ENCODE data around the gene ARMH2. TPM values are rescaled to one million over a fixed set of nuclear protein-coding genes. Genes with fewer than 3 reads are reported as not detected.

The ARMH2 gene
- total RNA-seq, 4 donors from 2014 or later, result 0.84 TPM; not detected in 3

GRCh38 chr6:24749297-24749696, 49.4 kb downstream of the ARMH2 start:
- DNase-seq (ENCODE audit: low spot score) (no peak), ATAC-seq (ENCODE audit: low FRiP score) (no peak)
- TF ChIP-seq CTCF (IDR thresholded peaks at IDR 0.05), result no peak

Other genes starting within 250 kb of the ARMH2 start
- gene KIAA0319, start 152.7 kb downstream of the ARMH2 start, total RNA-seq, result under 1 TPM; 0.09 to 0.16 (median 0.12) TPM
- 10 to 100 TPM; 24.0 to 40.2 (median 33.1) TPM for gene TDP2, start 132.0 kb downstream of the ARMH2 start, total RNA-seq
- gene ACOT13, start 131.8 kb downstream of the ARMH2 start, total RNA-seq, result 10 to 100 TPM in 1 of 4 donors, 1 to 10 TPM in 3; 5.8 to 10.4 (median 7.7) TPM
- gene C6orf62, start 79.8 kb downstream of the ARMH2 start, total RNA-seq, result 10 to 100 TPM; 54.4 to 81.3 (median 78.4) TPM
- gene GMNN, start 24.0 kb downstream of the ARMH2 start, total RNA-seq, result 10 to 100 TPM in 1 of 4 donors, 1 to 10 TPM in 3; 4.5 to 12.8 (median 7.4) TPM
- 10 to 100 TPM; 13.9 to 75.0 (median 15.0) TPM for gene RIPOR2, start 137.0 kb upstream of the ARMH2 start, total RNA-seq